Neural crest cell (in vitro differentiated cells): Measurements from ENCODE around the gene GABBR2. TPM values are rescaled to one million over a fixed set of nuclear protein-coding genes. Genes with fewer than 3 reads are reported as not detected.

Experiments used
- DNase-seq: peaks from one replicate; pipeline ENCODE4 v3.0.0; 2021; ENCODE audit warnings: low read depth, mixed read lengths, low spot score
- H3K27ac Mint-ChIP-seq: one replicate; pipeline ENCODE4 v1.8.0; 2021; ENCODE audit warnings: mild to moderate bottlenecking, mixed read lengths; ENCODE audit not compliant: unreplicated experiment
- H3K27me3 Mint-ChIP-seq: 2 replicates; pipeline ENCODE4 v1.8.0; 2021; ENCODE audit warnings: low read depth, mild to moderate bottlenecking, mixed read lengths
- H3K36me3 Mint-ChIP-seq: 2 replicates; pipeline ENCODE4 v1.8.0; 2021; ENCODE audit warnings: low read depth, mild to moderate bottlenecking, mixed read lengths
- H3K4me1 Mint-ChIP-seq: 2 replicates; pipeline ENCODE4 v1.8.0; 2021; ENCODE audit warnings: mixed read lengths
- H3K4me3 Mint-ChIP-seq: one replicate; pipeline ENCODE4 v1.8.0; 2021; ENCODE audit warnings: mild to moderate bottlenecking, mixed read lengths
- H3K9me3 Mint-ChIP-seq: 2 replicates; pipeline ENCODE4 v1.8.0; 2021; ENCODE audit warnings: mixed read lengths
- CTCF ChIP-seq: fragments of 200-600 bp; sonication (generic); conservative IDR thresholded peaks from 2 replicates; pipeline ENCODE4 v1.5.0; 2021; ENCODE audit warnings: antibody characterized with exemption, mild to moderate bottlenecking
- total RNA-seq: library from RNA; stranded (reverse); gene quantifications from 2 replicates; pipeline ENCODE4 v1.2.1, GENCODE V29; 2021

GABBR2 gene
- total RNA-seq, 1 donor from 2014 or later: 0.84 TPM

- Mint-ChIP-seq H3K27ac (no peak overlapping the region), H3K9me3 (peaks cover 3% of the 10 kb centered on the region), H3K4me3 (no peak overlapping the region), H3K4me1 (peaks cover 13% of the 10 kb centered on the region), H3K36me3 (no peaks in the 10 kb centered on the region), H3K27me3 (peaks cover 3% of the 10 kb centered on the region)
- no peak for DNase-seq
- TF ChIP-seq CTCF: no peak
Measured at GRCh38 chr9:98409719-98410118, 299.0 kb downstream of the GABBR2 start.

- H3K9me3 Mint-ChIP-seq: peaks cover 3% of the 10 kb centered on the region
- no peak overlapping the region for H3K4me3 Mint-ChIP-seq
- H3K36me3 Mint-ChIP-seq: no peaks in the 10 kb centered on the region
- H3K27ac Mint-ChIP-seq: no peak overlapping the region
- peaks cover 8% of the 10 kb centered on the region for H3K27me3 Mint-ChIP-seq
- peaks cover 10% of the 10 kb centered on the region for H3K4me1 Mint-ChIP-seq
- DNase-seq: no peak
- no peak for TF ChIP-seq CTCF
Measured at GRCh38 chr9:98406469-98406868, 302.3 kb downstream of the GABBR2 start.

GRCh38 chr9:98404237-98404636 lies 304.5 kb downstream of the GABBR2 start:
- Mint-ChIP-seq H3K27ac (no peak overlapping the region), H3K4me1 (no peaks in the 10 kb centered on the region), H3K4me3 (no peak overlapping the region), H3K27me3 (peaks cover 10% of the 10 kb centered on the region), H3K36me3 (no peaks in the 10 kb centered on the region), H3K9me3 (no peaks in the 10 kb centered on the region)
- TF ChIP-seq CTCF: no peak
- no peak for DNase-seq

- Mint-ChIP-seq H3K4me3 (no peak overlapping the region), H3K27me3 (peaks cover 11% of the 10 kb centered on the region), H3K27ac (no peak overlapping the region), H3K9me3 (no peaks in the 10 kb centered on the region), H3K36me3 (no peaks in the 10 kb centered on the region), H3K4me1 (no peaks in the 10 kb centered on the region)
- TF ChIP-seq CTCF: no peak
- DNase-seq: no peak
Measured at GRCh38 chr9:98403715-98404114, 305.0 kb downstream of the GABBR2 start.

- Mint-ChIP-seq H3K27me3 (peaks cover 17% of the 10 kb centered on the region), H3K4me3 (no peak overlapping the region), H3K9me3 (no peaks in the 10 kb centered on the region), H3K36me3 (no peaks in the 10 kb centered on the region), H3K4me1 (no peaks in the 10 kb centered on the region), H3K27ac (no peak overlapping the region)
- no peak for TF ChIP-seq CTCF
- no peak for DNase-seq
Measured at GRCh38 chr9:98402019-98402840, 306.5 kb downstream of the GABBR2 start.
